A673 (cell line): ENCODE results near the gene CIP2A. TPM values are rescaled to one million over a fixed set of nuclear protein-coding genes. Genes with fewer than 3 reads are reported as not detected.

Experiments used
- BruUV-seq: library from RNA; stranded (reverse); fragments of 400-500 nt; replicated peaks from 2 replicates; lab custom pipeline; 2021; lab: Mats Ljungman, UMichigan
- CTCF ChIA-PET: fragments of 300-600 bp; sonication (Branson Sonifier 250); formaldehyde crosslinking; loops from one replicate; lab custom pipeline; 2022; ENCODE audit warnings: antibody characterized with exemption; lab: Charles Lee
- POLR2A ChIA-PET: fragments of 300-600 bp; sonication (Branson Sonifier 250); formaldehyde crosslinking; loops from one replicate; lab custom pipeline; 2022; ENCODE audit warnings: antibody characterized with exemption; ENCODE audit not compliant: low non-redundant PET; lab: Charles Lee
- DNase-seq: peaks from one replicate; pipeline ENCODE4 v3.0.0-alpha.2; 2015; ENCODE audit warnings: low spot score
- H3K27ac ChIP-seq: fragments of 200-600 bp; sonication (generic); 2 replicates; pipeline ENCODE4 v1.5.1; 2016; ENCODE audit warnings: mixed run types, low read depth, mild to moderate bottlenecking, mixed read lengths, antibody characterized with exemption, low read length; ENCODE audit not compliant: poor library complexity, severe bottlenecking
- H3K27me3 ChIP-seq: fragments of 200-600 bp; sonication (generic); replicated peaks from 2 replicates; pipeline ENCODE4 v1.6.1; 2017; ENCODE audit warnings: mixed run types, low read depth, mild to moderate bottlenecking, mixed read lengths, antibody characterized with exemption, low read length; ENCODE audit not compliant: insufficient read depth, poor library complexity
- H3K36me3 ChIP-seq: fragments of 200-600 bp; sonication (generic); 2 replicates; pipeline ENCODE4 v1.6.1; 2016; ENCODE audit warnings: mixed run types, mild to moderate bottlenecking, mixed read lengths, antibody characterized with exemption, low read length; ENCODE audit not compliant: insufficient read depth, poor library complexity, severe bottlenecking
- H3K4me1 ChIP-seq: fragments of 200-600 bp; sonication (generic); 2 replicates; pipeline ENCODE4 v1.6.1; 2017; ENCODE audit warnings: mixed run types, mild to moderate bottlenecking, mixed read lengths, antibody characterized with exemption, low read length; ENCODE audit not compliant: insufficient read depth, poor library complexity, severe bottlenecking
- H3K4me3 ChIP-seq: fragments of 200-600 bp; sonication (generic); 2 replicates; pipeline ENCODE4 v1.5.1; 2016; ENCODE audit warnings: low read depth, mixed run types, mild to moderate bottlenecking, mixed read lengths, low read length; ENCODE audit not compliant: poor library complexity, severe bottlenecking
- H3K9me3 ChIP-seq: fragments of 200-600 bp; sonication (generic); 2 replicates; pipeline ENCODE4 v1.6.1; 2016; ENCODE audit warnings: mixed run types, low read depth, mild to moderate bottlenecking, mixed read lengths, antibody characterized with exemption, low read length; ENCODE audit not compliant: poor library complexity, severe bottlenecking
- CTCF ChIP-seq: fragments of 300-800, 200-600 bp; sonication (generic); conservative IDR thresholded peaks from 2 replicates; pipeline ENCODE4 v1.5.1; 2017; ENCODE audit warnings: low read depth, mild to moderate bottlenecking, antibody characterized with exemption, low read length, moderate library complexity, mixed read lengths
- EZH2 ChIP-seq: fragments of 200-600 bp; sonication (generic); IDR thresholded peaks from 2 replicates; pipeline ENCODE4 v1.6.1; 2017; ENCODE audit warnings: borderline replicate concordance, low read depth, mild to moderate bottlenecking, mixed read lengths, antibody characterized with exemption, low read length; ENCODE audit not compliant: poor library complexity, severe bottlenecking
- intact Hi-C: fragments of 100-400 bp; cut with micrococcal nuclease; formaldehyde crosslinking; loops from one replicate; pipeline ENCODE4 v1.10.0; 2022; ENCODE audit not compliant: unreplicated experiment
- total RNA-seq: library from RNA; stranded (reverse); gene quantifications from 2 replicates; pipeline ENCODE4 v1.2.3, GENCODE V29; 2021

Gene CIP2A
- total RNA-seq, 1 experiment from 2014 or later, result 68.4 TPM

- intact Hi-C loops, result no loop called here
- H3K36me3 ChIP-seq, result no peaks in the 10 kb centered on the region
- H3K27me3 ChIP-seq, result no peaks in the 10 kb centered on the region
- H3K9me3 ChIP-seq, result no peaks in the 10 kb centered on the region
- POLR2A ChIA-PET, result interaction anchor here (0.6 kb wide), 1 partner anchor 43 kb away, joined by 3 read pairs; no protein-coding TSS in a partner anchor
- CTCF ChIA-PET, result no interaction called here
- no TSS peak for BruUV-seq
- no peak for TF ChIP-seq CTCF
- TF ChIP-seq EZH2, result no peak
- peak overlapping the region; percentile 45 for H3K27ac ChIP-seq
- peaks cover 18% of the 10 kb centered on the region for H3K4me1 ChIP-seq
- peak; percentile 63 for DNase-seq
- no peak overlapping the region for H3K4me3 ChIP-seq
These were observed 51.2 kb downstream of the CIP2A start for GRCh38 chr3:108538083-108538482.

- Histone ChIP-seq H3K36me3 (no peaks in the 10 kb centered on the region), H3K27me3 (no peaks in the 10 kb centered on the region), H3K4me3 (no peak overlapping the region), H3K27ac (no peak overlapping the region), H3K9me3 (no peaks in the 10 kb centered on the region), H3K4me1 (no peaks in the 10 kb centered on the region)
- POLR2A ChIA-PET, result no interaction called here
- CTCF ChIA-PET, result no interaction called here
- no TSS peak for BruUV-seq
- intact Hi-C loops, result no loop called here
- no peak for TF ChIP-seq CTCF
- no peak for DNase-seq
These were observed 60.6 kb downstream of the CIP2A start for GRCh38 chr3:108528459-108529252.

- intact Hi-C loops, result no loop called here
- TF ChIP-seq EZH2 (no peak), CTCF (no peak)
- no peak overlapping the region for H3K4me3 ChIP-seq
- H3K36me3 ChIP-seq, result no peaks in the 10 kb centered on the region
- ChIA-PET POLR2A (no interaction called here), CTCF (no interaction called here)
- no peaks in the 10 kb centered on the region for H3K9me3 ChIP-seq
- DNase-seq, result no peak
- no peaks in the 10 kb centered on the region for H3K4me1 ChIP-seq
- no peaks in the 10 kb centered on the region for H3K27me3 ChIP-seq
- no peak overlapping the region for H3K27ac ChIP-seq
- BruUV-seq, result no TSS peak
These were observed 61.4 kb downstream of the CIP2A start for GRCh38 chr3:108527817-108528216.
